TTC549 (cell line): ENCODE measurements around the gene CDH1.

Experiments used
- FAIRE-seq: peaks from 2 replicates; lab custom pipeline; 2012; peaks lifted over from hg19 to GRCh38; lab: Jason Lieb, UNC

The CDH1 gene

DNA sequence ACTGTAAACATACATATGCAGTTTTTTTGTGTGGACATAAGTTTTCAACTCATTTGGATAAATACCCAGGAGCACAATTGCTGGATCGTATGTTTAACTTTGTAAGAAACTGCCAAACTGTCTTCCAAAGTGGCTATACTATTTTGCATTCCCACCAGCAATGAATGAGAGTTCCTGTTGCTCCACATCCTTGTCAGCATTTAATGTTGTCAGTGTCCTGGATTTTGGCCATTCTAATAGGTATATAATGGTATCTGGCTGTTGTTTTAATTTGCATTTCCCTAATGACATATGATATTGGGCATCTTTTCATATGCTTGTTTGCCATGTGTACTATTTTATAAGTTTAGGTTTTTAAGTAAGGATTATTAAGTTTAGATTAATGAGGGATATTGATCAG, 120.4 kb downstream of the CDH1 start:
- FAIRE-seq: no peak

DNA sequence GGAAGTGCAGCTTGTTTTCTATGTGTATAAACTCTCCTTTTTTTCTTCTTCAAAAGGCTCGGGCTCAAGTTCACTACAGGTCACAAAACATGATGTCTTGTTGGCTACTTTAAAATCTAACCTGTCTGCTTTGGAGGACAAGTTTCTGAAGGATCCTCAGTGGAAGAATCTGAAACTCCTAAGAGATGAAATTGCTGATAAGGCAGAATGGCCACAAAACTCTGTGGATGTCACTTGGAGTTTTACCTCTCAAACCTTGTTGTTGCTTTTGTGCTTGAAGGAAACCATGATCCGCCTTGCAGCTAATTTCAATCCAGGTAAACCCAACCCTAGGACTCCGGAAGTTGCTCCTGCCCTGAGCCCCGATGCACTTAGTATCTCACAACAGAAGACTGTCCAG, 122.7 kb downstream of the CDH1 start:
- no peak for FAIRE-seq

DNA sequence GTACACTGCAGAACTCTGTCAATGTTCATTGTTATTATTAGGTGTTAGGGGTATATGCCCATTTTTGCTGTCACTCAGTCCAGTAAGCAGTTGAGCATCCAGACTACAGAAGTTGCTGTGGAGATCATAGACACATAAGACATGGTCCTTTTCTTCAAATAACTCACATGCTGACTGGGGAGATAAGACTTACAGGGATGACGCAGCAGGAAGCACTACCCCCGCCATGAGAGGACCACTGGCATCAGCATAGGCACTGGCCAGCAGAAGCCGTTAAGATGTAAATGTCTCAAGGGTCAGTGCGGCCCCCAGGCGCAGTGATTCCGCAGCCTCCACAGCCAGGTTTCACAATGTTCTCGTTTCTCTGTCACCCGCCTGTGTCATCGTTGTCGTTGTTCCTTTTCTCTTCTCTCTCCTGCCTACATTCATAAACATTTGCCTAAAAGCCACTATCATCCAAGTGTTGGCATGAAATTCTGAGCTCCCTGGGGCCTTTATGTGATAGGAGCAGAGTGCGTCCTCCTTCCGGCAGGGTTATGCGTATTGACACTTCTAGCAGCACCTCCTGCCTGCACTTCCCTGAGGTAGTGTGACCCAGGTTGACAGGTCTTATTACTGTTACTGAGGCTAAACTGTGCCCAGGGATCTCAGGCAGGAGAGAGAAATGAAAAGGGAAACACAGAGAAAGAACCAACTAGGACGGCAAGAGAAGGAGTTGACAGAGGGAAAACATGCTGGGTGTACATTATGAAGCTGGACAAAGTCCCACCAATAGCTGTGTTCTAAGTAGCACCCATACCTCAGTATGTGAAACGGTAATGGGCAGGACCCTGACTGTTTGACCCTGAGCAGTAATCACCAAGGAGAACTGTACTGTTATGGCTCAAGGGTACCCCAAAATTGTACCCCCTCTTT, 124.1 kb downstream of the CDH1 start:
- no peak for FAIRE-seq

DNA sequence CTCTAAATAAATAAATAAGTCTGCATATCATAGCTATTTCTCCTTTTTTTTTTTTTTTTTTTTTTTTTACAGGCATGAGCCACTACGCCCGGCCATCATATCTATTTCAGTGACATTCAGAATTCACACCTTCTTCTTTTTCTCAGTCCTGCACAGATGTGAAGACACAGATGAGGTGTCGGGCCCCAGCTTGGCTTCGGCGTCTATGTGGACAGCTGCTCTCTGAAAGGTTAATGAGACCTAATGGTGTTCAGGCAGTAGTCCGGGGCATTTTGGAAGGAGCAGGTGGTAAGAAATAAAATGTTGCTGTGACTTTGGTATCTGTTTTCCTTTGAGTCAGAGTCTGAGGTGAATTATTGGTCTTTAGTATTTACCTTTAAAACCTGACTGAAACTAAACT, 129.8 kb downstream of the CDH1 start:
- no peak for FAIRE-seq

DNA sequence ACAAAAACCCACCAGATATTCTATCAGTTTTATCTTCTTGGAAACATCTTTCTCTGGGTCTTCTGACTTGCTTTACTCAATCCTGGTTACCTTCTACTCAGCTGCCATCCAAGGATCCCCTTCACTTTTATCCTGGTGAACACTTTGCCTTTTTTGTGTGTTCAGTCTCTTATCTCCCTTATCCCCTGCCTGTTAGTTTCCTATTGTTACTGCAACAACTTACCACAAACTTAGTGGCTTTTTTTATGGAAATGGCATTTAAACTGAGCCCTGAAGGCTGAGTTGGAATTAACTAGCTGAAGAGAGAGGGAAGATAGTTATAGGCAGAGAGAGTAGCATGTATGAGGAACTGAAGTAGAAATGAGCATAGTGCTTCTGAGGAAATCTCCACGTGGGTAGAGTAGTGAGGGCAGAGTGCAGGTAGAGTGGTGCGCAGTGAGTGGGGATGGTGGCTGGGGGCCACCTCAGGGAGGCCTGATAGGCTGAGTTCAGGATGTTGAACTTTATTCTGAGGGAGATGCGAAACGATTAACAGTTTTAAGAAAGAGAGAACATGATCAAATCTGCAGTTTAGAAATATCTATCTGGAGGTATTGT, 132.5 kb downstream of the CDH1 start:
- no peak for FAIRE-seq

DNA sequence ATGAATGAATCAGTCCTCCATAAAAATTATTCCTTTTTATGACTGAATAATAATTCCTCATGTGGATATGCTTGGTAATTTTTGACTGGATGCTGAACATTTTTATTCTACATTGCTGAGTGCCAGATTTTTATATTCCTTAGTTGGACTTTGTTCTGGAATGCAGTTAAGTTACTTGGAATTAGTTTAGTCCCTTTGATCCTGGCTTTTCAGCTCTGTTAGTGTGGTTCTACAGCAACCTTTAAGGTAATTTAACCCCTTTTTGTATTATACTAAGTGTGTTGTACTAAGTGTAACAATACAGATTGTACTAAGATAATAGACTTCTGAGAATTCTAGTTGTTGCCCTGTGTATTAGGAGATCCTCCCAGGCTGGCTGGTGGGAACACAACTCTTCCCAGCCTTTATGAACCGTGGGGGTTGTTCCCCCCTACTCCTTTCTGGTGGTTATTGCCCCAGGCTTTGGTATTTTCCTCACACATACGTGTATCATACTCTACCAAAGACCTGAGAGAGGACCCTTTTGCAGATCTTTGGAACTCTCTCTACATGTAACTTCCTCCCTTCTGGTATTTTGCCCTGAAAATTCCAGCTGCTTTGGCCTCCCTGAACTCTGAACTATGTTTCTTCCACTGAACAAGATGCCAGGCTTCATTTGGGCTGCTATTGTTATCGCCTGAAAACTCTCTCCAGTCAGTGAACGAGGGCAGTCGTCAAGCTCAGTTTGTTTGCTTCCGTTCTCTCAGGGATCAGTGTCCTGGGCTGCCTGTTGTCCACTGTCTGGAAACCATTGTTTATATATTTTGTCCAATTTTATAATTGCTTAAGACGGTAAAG, 136.8 kb downstream of the CDH1 start:
- FAIRE-seq: no peak

DNA sequence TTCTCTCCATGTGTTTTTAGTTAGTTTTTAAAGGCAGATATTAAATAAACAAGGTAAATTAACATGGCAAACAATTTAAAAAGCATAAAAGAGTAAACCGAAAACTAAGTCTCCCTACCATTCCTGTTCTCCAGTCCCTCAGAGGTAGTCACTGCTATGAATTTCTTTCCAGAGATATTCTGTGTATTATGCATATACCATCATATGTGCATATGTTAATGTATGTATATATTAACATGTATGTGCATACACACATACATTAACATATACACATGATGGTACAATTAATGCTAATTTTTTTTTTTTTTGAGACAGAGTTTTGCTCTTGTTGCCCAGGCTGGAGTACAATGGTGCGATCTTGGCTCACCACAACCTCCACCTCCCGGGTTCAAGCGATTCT, 138.8 kb downstream of the CDH1 start:
- FAIRE-seq: no peak

DNA sequence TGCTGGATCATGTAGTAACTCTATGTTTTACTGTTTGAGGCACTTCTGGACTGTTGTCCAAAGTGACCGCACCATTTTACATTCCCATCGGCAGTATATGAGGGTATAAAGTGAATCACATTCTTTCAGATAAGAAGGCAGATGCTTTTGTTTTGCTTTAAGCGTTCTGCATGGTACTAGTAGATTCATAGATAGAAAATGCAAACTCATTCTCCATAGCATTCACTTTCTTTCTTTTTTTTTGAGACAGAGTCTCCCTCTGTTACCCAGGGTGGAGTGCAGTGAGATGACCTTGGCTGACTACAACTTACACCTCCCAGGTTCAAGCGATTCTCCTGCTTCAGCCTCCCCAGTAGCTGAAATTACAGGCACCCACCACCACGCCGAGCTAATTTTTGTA, 146.6 kb downstream of the CDH1 start:
- FAIRE-seq: no peak

DNA sequence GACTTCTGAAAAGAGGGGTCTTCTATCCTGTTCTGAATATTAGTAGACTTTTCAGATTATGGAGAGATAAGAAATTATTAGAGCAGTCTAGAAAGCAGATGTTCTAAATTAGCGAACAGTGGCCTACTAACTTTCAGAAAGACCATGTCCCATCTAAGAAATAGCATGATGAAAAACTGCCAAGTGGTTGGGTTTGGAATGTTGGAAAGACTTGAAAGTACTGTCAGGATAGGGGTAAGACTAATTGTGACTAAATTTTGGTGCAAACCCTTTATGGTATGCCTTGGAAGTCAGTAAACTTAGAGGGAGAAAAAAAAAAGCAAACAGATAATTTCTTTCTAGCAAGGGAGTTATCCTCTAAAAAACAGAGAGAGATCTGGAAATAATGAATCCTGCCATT, 147.3 kb downstream of the CDH1 start:
- FAIRE-seq: no peak
